ENCODE data around the gene CHRNA4. TPM values are rescaled to one million over a fixed set of nuclear protein-coding genes. Genes with fewer than 3 reads are reported as not detected.

Gene CHRNA4
- total and polyA plus RNA-seq, 10 of the 15 experiments (the other 5 are each of a cell fraction or from before 2014, with no cell fraction given): 0.04 to 0.41 (median 0.06) TPM; not detected in 5

- H3K4me2 ChIP-seq (ENCODE audit: control insufficient read depth, insufficient read depth): no peak overlapping the region
- POLR2A ChIA-PET: no interaction called here
- H3K4me1 ChIP-seq (ENCODE audit: control insufficient read depth, insufficient read depth, low read length): peaks cover 6% of the 10 kb centered on the region
- in situ Hi-C loops (cut with MboI) (no loop called here), intact Hi-C loops (cut with micrococcal nuclease; ENCODE audit: unreplicated experiment) (no loop called here)
- RAD21 ChIA-PET (ENCODE audit: unreplicated experiment): no interaction called here
- TF ChIP-seq CHD4 (IDR thresholded peaks at IDR 0.05): no peak
- no peaks in the 10 kb centered on the region for H3K36me3 ChIP-seq (ENCODE audit: control insufficient read depth in 2 of 2, insufficient read depth in 2 of 2, low read length in 1 of 2)
- SMC1A ChIA-PET (ENCODE audit: uncharacterized antibody, unreplicated experiment): no interaction called here
- H3K27me3 ChIP-seq (replicated peaks in 1 of 2; ENCODE audit: control insufficient read depth in 2 of 2, insufficient read depth in 2 of 2, low read length in 1 of 2): no peaks in the 10 kb centered on the region
- no peaks in the 10 kb centered on the region for H4K20me1 ChIP-seq (ENCODE audit: control insufficient read depth, insufficient read depth)
- BruUV-seq (replicated peaks): no TSS peak
- no peak for DNase-seq (ENCODE audit: low read depth, low spot score)
- FAIRE-seq: no peak
- no peak for ATAC-seq
- H3K9ac ChIP-seq (ENCODE audit: control insufficient read depth, insufficient read depth, low read length): no peak overlapping the region
- 47% methylated on average over 13 of the region's 15 CpGs for WGBS (ENCODE audit: insufficient coverage, insufficient replicate concordance, low lambda C conversion rate, missing lambda C conversion rate)
- H2AFZ ChIP-seq (ENCODE audit: control insufficient read depth, low read depth, low read length): no peak overlapping the region
- CTCF ChIA-PET: no interaction called here
- H3K4me3 ChIP-seq: no peak overlapping the region
- H3K79me2 ChIP-seq (ENCODE audit: control insufficient read depth, insufficient read depth, low read length): no peaks in the 10 kb centered on the region
- H3K27ac ChIP-seq (ENCODE audit: control insufficient read depth, insufficient read depth): no peak overlapping the region
- H3K9me3 ChIP-seq (replicated peaks; ENCODE audit: control insufficient read depth, insufficient read depth, low read length): peaks cover 5% of the 10 kb centered on the region; the same call in 1 of the 3 replicates
Observed at GRCh38 chr20:63322933-63323273, 38.2 kb downstream of the CHRNA4 start.

GRCh38 chr20:63322146-63322932 lies 38.8 kb downstream of the CHRNA4 start:
- in situ Hi-C loops (cut with MboI): no loop called here
- Histone ChIP-seq H3K9me3 (replicated peaks; ENCODE audit: control insufficient read depth, insufficient read depth, low read length) (peaks cover 5% of the 10 kb centered on the region; the same call in 1 of the 3 replicates), H3K27me3 (replicated peaks in 1 of 2; ENCODE audit: control insufficient read depth in 2 of 2, insufficient read depth in 2 of 2, low read length in 1 of 2) (no peaks in the 10 kb centered on the region), H3K4me2 (ENCODE audit: control insufficient read depth, insufficient read depth) (no peak overlapping the region), H3K9ac (ENCODE audit: control insufficient read depth, insufficient read depth, low read length) (no peak overlapping the region), H3K27ac (ENCODE audit: control insufficient read depth, insufficient read depth) (no peak overlapping the region), H3K4me1 (ENCODE audit: control insufficient read depth, insufficient read depth, low read length) (peaks cover 6% of the 10 kb centered on the region), H4K20me1 (ENCODE audit: control insufficient read depth, insufficient read depth) (no peaks in the 10 kb centered on the region), H3K36me3 (ENCODE audit: control insufficient read depth in 2 of 2, insufficient read depth in 2 of 2, low read length in 1 of 2) (no peaks in the 10 kb centered on the region), H3K79me2 (ENCODE audit: control insufficient read depth, insufficient read depth, low read length) (no peaks in the 10 kb centered on the region), H3K4me3 (no peak overlapping the region), H2AFZ (ENCODE audit: control insufficient read depth, low read depth, low read length) (no peak overlapping the region)
- ChIA-PET POLR2A (no interaction called here), SMC1A (ENCODE audit: uncharacterized antibody, unreplicated experiment) (no interaction called here), CTCF (no interaction called here), RAD21 (ENCODE audit: unreplicated experiment) (no interaction called here)
- DNase-seq (ENCODE audit: low read depth, low spot score) (no peak), ATAC-seq (no peak), FAIRE-seq (no peak)
- no TSS peak for BruUV-seq (replicated peaks)
- WGBS (ENCODE audit: insufficient coverage, insufficient replicate concordance, low lambda C conversion rate, missing lambda C conversion rate): 52% methylated on average over 33 of the region's 34 CpGs
- intact Hi-C loops (cut with micrococcal nuclease; ENCODE audit: unreplicated experiment): no loop called here
- TF ChIP-seq, protein P1, sequence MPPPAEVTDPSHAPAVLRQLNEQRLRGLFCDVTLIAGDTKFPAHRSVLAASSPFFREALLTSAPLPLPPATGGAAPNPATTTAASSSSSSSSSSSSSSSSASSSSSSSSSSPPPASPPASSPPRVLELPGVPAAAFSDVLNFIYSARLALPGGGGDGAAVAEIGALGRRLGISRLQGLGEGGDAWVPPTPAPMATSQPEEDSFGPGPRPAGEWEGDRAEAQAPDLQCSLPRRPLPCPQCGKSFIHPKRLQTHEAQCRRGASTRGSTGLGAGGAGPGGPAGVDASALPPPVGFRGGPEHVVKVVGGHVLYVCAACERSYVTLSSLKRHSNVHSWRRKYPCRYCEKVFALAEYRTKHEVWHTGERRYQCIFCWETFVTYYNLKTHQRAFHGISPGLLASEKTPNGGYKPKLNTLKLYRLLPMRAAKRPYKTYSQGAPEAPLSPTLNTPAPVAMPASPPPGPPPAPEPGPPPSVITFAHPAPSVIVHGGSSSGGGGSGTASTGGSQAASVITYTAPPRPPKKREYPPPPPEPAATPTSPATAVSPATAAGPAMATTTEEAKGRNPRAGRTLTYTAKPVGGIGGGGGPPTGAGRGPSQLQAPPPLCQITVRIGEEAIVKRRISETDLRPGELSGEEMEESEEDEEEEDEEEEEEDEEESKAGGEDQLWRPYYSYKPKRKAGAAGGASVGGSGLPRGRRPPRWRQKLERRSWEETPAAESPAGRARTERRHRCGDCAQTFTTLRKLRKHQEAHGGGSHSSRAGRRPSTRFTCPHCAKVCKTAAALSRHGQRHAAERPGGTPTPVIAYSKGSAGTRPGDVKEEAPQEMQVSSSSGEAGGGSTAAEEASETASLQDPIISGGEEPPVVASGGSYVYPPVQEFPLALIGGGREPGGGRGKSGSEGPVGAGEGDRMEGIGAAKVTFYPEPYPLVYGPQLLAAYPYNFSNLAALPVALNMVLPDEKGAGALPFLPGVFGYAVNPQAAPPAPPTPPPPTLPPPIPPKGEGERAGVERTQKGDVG (CRISPR knock-in tag; IDR thresholded peaks at IDR 0.05): no peak
- TF ChIP-seq, protein P2, sequence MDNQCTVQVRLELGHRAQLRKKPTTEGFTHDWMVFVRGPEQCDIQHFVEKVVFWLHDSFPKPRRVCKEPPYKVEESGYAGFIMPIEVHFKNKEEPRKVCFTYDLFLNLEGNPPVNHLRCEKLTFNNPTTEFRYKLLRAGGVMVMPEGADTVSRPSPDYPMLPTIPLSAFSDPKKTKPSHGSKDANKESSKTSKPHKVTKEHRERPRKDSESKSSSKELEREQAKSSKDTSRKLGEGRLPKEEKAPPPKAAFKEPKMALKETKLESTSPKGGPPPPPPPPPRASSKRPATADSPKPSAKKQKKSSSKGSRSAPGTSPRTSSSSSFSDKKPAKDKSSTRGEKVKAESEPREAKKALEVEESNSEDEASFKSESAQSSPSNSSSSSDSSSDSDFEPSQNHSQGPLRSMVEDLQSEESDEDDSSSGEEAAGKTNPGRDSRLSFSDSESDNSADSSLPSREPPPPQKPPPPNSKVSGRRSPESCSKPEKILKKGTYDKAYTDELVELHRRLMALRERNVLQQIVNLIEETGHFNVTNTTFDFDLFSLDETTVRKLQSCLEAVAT (IDR thresholded peaks at IDR 0.05): no peak
- TF ChIP-seq TCF7 (IDR thresholded peaks at IDR 0.05; ENCODE audit: borderline replicate concordance): no peak
- TF ChIP-seq SUZ12 (IDR thresholded peaks at IDR 0.05; ENCODE audit: unreplicated experiment): no peak
- no peak for TF ChIP-seq HDGF (IDR thresholded peaks at IDR 0.05)
- no peak for TF ChIP-seq ATF7 (IDR thresholded peaks at IDR 0.05; ENCODE audit: low read depth)
- TF ChIP-seq LARP7 (IDR thresholded peaks at IDR 0.05): no peak
- no peak for TF ChIP-seq RBBP5 (conservative IDR thresholded peaks at IDR 0.05)
- no peak for TF ChIP-seq RAD21 (IDR thresholded peaks at IDR 0.05; ENCODE audit: insufficient read depth, low read depth, low read length)
- no peak for TF ChIP-seq CHD1 (IDR thresholded peaks at IDR 0.05; ENCODE audit: low read depth, low read length)
- TF ChIP-seq IRF4 (IDR thresholded peaks at IDR 0.05; ENCODE audit: low read depth, low read length): no peak
- no peak for TF ChIP-seq SRF (IDR thresholded peaks at IDR 0.05; ENCODE audit: low read depth in 2 of 2, low read length in 2 of 2)
- no peak for TF ChIP-seq FOXM1 (IDR thresholded peaks at IDR 0.05; ENCODE audit: low read depth, low read length)
- TF ChIP-seq NFIC (IDR thresholded peaks at IDR 0.05; ENCODE audit: low read depth, low read length): no peak
